HEK293 (cell line): Measurements from ENCODE around the gene BTBD3.

Source experiments
- FEZF1 ChIP-seq: fragments of 450-650 bp; formaldehyde crosslinking; IDR thresholded peaks from 2 replicates; pipeline ENCODE4 v1.5.1; 2016; ENCODE audit warnings: missing biosample characterization, missing genetic modification characterization
- GFI1B ChIP-seq: fragments of 450-650 bp; formaldehyde crosslinking; IDR thresholded peaks from 2 replicates; pipeline ENCODE4 v1.5.1; 2016; ENCODE audit warnings: missing biosample characterization, missing genetic modification characterization
- HOXD13 ChIP-seq: sonication (generic); formaldehyde crosslinking; IDR thresholded peaks from 2 replicates; pipeline ENCODE4 v1.8.0; 2022; ENCODE audit warnings: missing genetic modification reagents, borderline replicate concordance
- INSM2 ChIP-seq: fragments of 450-650 bp; formaldehyde crosslinking; IDR thresholded peaks from 2 replicates; pipeline ENCODE4 v1.5.1; 2016; ENCODE audit warnings: missing biosample characterization, missing genetic modification characterization
- KLF8 ChIP-seq: fragments of 450-650 bp; formaldehyde crosslinking; IDR thresholded peaks from 2 replicates; pipeline ENCODE4 v1.5.1; 2016; ENCODE audit warnings: missing biosample characterization, missing genetic modification characterization
- MEIS1 ChIP-seq: sonication (generic); formaldehyde crosslinking; IDR thresholded peaks from 2 replicates; pipeline ENCODE4 v1.8.1; 2022; ENCODE audit warnings: missing genetic modification reagents, mild to moderate bottlenecking, borderline replicate concordance
- OSR2 ChIP-seq: fragments of 450-650 bp; formaldehyde crosslinking; IDR thresholded peaks from 2 replicates; pipeline ENCODE4 v1.5.1; 2016; ENCODE audit warnings: missing biosample characterization, missing genetic modification characterization
- SCRT1 ChIP-seq: fragments of 450-650 bp; formaldehyde crosslinking; IDR thresholded peaks from 2 replicates; pipeline ENCODE4 v1.5.1; 2016; ENCODE audit warnings: missing biosample characterization, missing genetic modification characterization, borderline replicate concordance
- TSHZ1 ChIP-seq: fragments of 450-650 bp; formaldehyde crosslinking; IDR thresholded peaks from 2 replicates; pipeline ENCODE4 v1.5.1; 2016; ENCODE audit warnings: missing biosample characterization, missing genetic modification characterization, borderline replicate concordance
- YY2 ChIP-seq: fragments of 450-650 bp; formaldehyde crosslinking; IDR thresholded peaks from 2 replicates; pipeline ENCODE4 v1.5.1; 2016; ENCODE audit warnings: missing biosample characterization, missing genetic modification characterization
- ZBTB21 ChIP-seq: fragments of 450-650 bp; formaldehyde crosslinking; IDR thresholded peaks from 2 replicates; pipeline ENCODE4 v1.5.1; 2017; ENCODE audit warnings: missing biosample characterization, missing genetic modification characterization
- ZNF169 ChIP-seq: fragments of 450-650 bp; formaldehyde crosslinking; IDR thresholded peaks from 2 replicates; pipeline ENCODE4 v1.5.1; 2016; ENCODE audit warnings: missing biosample characterization, missing genetic modification characterization
- ZNF274 ChIP-seq, 2 experiments: fragments of 200-500 bp in 1 of 2; fragments of 450-650 bp in 1 of 2; sonication (Bioruptor generic) in 1 of 2; formaldehyde crosslinking in 1 of 2; IDR thresholded peaks; 2 replicates each; pipeline versions ENCODE4 v1.5.1 to v1.6.1; 2014 to 2016; ENCODE audit warnings: borderline replicate concordance in 1 of 2, inconsistent platforms in 1 of 2, low read length in 1 of 2, missing biosample characterization in 1 of 2, missing genetic modification characterization in 1 of 2
- ZNF529 ChIP-seq: fragments of 450-650 bp; formaldehyde crosslinking; IDR thresholded peaks from 2 replicates; pipeline ENCODE4 v1.5.1; 2017; ENCODE audit warnings: missing genetic modification characterization, missing biosample characterization; ENCODE audit not compliant: insufficient replicate concordance
- ZNF558 ChIP-seq: fragments of 450-650 bp; formaldehyde crosslinking; IDR thresholded peaks from 2 replicates; pipeline ENCODE4 v1.5.1; 2016; ENCODE audit warnings: missing biosample characterization, missing genetic modification characterization
- ZNF571 ChIP-seq: fragments of 450-650 bp; formaldehyde crosslinking; IDR thresholded peaks from 2 replicates; pipeline ENCODE4 v1.5.0; 2017; ENCODE audit warnings: missing biosample characterization, missing genetic modification characterization
- ZNF707 ChIP-seq: fragments of 450-650 bp; formaldehyde crosslinking; IDR thresholded peaks from 2 replicates; pipeline ENCODE4 v1.5.1; 2016; ENCODE audit warnings: missing biosample characterization, missing genetic modification characterization
- ZNF768 ChIP-seq: fragments of 450-650 bp; formaldehyde crosslinking; IDR thresholded peaks from 2 replicates; pipeline ENCODE4 v1.5.1; 2018; ENCODE audit warnings: missing biosample characterization, mild to moderate bottlenecking, missing genetic modification characterization
- TF ChIP-seq, protein P1 (sequence below): fragments of 450-650 bp; formaldehyde crosslinking; IDR thresholded peaks from 2 replicates; pipeline ENCODE4 v1.5.1; 2017; ENCODE audit warnings: missing biosample characterization, missing genetic modification characterization
- TF ChIP-seq, protein P2 (sequence below): fragments of 450-650 bp; formaldehyde crosslinking; IDR thresholded peaks from 2 replicates; pipeline ENCODE4 v1.5.1; 2017; ENCODE audit warnings: missing biosample characterization, missing genetic modification characterization
- TF ChIP-seq, protein P3 (sequence below): fragments of 450-650 bp; formaldehyde crosslinking; IDR thresholded peaks from 2 replicates; pipeline ENCODE4 v1.5.1; 2016; ENCODE audit warnings: missing biosample characterization, missing genetic modification characterization, low read depth
- TF ChIP-seq, protein P4 (sequence below): fragments of 450-650 bp; formaldehyde crosslinking; IDR thresholded peaks from 2 replicates; pipeline ENCODE4 v1.5.1; 2016; ENCODE audit warnings: missing biosample characterization, missing genetic modification characterization, low read depth

The BTBD3 gene

GRCh38 chr20:11881449-11881848 lies 36.2 kb upstream of the BTBD3 start (continued):
- TF ChIP-seq, protein P1, sequence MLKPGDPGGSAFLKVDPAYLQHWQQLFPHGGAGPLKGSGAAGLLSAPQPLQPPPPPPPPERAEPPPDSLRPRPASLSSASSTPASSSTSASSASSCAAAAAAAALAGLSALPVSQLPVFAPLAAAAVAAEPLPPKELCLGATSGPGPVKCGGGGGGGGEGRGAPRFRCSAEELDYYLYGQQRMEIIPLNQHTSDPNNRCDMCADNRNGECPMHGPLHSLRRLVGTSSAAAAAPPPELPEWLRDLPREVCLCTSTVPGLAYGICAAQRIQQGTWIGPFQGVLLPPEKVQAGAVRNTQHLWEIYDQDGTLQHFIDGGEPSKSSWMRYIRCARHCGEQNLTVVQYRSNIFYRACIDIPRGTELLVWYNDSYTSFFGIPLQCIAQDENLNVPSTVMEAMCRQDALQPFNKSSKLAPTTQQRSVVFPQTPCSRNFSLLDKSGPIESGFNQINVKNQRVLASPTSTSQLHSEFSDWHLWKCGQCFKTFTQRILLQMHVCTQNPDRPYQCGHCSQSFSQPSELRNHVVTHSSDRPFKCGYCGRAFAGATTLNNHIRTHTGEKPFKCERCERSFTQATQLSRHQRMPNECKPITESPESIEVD (tag by site-specific recombination): peak; percentile 88
- TF ChIP-seq ZNF529 (tag by site-specific recombination): no peak
- TF ChIP-seq YY2 (tag by site-specific recombination): no peak
- TF ChIP-seq, protein P2, sequence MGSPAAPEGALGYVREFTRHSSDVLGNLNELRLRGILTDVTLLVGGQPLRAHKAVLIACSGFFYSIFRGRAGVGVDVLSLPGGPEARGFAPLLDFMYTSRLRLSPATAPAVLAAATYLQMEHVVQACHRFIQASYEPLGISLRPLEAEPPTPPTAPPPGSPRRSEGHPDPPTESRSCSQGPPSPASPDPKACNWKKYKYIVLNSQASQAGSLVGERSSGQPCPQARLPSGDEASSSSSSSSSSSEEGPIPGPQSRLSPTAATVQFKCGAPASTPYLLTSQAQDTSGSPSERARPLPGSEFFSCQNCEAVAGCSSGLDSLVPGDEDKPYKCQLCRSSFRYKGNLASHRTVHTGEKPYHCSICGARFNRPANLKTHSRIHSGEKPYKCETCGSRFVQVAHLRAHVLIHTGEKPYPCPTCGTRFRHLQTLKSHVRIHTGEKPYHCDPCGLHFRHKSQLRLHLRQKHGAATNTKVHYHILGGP (tag by site-specific recombination): no peak
- TF ChIP-seq ZNF707 (tag by site-specific recombination): no peak
- no peak for TF ChIP-seq ZNF768 (tag by site-specific recombination)
- no peak for TF ChIP-seq KLF8 (tag by site-specific recombination)
- no peak for TF ChIP-seq ZNF274 (IDR thresholded peaks at IDR 0.05; ENCODE audit: low read length)
- TF ChIP-seq ZNF274 (tag by site-specific recombination; IDR thresholded peaks at IDR 0.05; ENCODE audit: borderline replicate concordance): no peak
- no peak for TF ChIP-seq HOXD13 (CRISPR knock-in tag)
- TF ChIP-seq SCRT1 (tag by site-specific recombination): no peak
- TF ChIP-seq, protein P3, sequence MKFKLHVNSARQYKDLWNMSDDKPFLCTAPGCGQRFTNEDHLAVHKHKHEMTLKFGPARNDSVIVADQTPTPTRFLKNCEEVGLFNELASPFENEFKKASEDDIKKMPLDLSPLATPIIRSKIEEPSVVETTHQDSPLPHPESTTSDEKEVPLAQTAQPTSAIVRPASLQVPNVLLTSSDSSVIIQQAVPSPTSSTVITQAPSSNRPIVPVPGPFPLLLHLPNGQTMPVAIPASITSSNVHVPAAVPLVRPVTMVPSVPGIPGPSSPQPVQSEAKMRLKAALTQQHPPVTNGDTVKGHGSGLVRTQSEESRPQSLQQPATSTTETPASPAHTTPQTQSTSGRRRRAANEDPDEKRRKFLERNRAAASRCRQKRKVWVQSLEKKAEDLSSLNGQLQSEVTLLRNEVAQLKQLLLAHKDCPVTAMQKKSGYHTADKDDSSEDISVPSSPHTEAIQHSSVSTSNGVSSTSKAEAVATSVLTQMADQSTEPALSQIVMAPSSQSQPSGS (tag by site-specific recombination): no peak
- TF ChIP-seq, protein P4, sequence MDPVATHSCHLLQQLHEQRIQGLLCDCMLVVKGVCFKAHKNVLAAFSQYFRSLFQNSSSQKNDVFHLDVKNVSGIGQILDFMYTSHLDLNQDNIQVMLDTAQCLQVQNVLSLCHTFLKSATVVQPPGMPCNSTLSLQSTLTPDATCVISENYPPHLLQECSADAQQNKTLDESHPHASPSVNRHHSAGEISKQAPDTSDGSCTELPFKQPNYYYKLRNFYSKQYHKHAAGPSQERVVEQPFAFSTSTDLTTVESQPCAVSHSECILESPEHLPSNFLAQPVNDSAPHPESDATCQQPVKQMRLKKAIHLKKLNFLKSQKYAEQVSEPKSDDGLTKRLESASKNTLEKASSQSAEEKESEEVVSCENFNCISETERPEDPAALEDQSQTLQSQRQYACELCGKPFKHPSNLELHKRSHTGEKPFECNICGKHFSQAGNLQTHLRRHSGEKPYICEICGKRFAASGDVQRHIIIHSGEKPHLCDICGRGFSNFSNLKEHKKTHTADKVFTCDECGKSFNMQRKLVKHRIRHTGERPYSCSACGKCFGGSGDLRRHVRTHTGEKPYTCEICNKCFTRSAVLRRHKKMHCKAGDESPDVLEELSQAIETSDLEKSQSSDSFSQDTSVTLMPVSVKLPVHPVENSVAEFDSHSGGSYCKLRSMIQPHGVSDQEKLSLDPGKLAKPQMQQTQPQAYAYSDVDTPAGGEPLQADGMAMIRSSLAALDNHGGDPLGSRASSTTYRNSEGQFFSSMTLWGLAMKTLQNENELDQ (tag by site-specific recombination): no peak
- TF ChIP-seq GFI1B (tag by site-specific recombination): no peak
- TF ChIP-seq INSM2 (tag by site-specific recombination): no peak
- no peak for TF ChIP-seq ZNF571
- TF ChIP-seq MEIS1: no peak
- TF ChIP-seq ZNF169 (tag by site-specific recombination): no peak
- TF ChIP-seq OSR2: peak; percentile 33; the same call in 1 of the 2 replicates
- TF ChIP-seq ZBTB21 (tag by site-specific recombination): no peak
- TF ChIP-seq FEZF1 (tag by site-specific recombination): peak; percentile 93
- TF ChIP-seq ZNF558 (tag by site-specific recombination): no peak
- no peak for TF ChIP-seq TSHZ1 (tag by site-specific recombination)
